Activated CD8-positive, alpha-beta memory T cell treated with anti-CD3 and anti-CD28 coated beads, Interleukin-2, amount 50 U/mL, for 24 hours (primary cell): ENCODE results near the gene ATRX.
"Not testable (repeated sequence)": the region's sequence is repeated elsewhere in the genome, so short reads cannot be mapped to it uniquely, and the experiment has no call there.

Experiments used
- DNase-seq: peaks from one replicate; pipeline ENCODE4 v3.0.0-alpha.2; 2020; ENCODE audit errors: extremely low read depth

Gene ATRX

DNA sequence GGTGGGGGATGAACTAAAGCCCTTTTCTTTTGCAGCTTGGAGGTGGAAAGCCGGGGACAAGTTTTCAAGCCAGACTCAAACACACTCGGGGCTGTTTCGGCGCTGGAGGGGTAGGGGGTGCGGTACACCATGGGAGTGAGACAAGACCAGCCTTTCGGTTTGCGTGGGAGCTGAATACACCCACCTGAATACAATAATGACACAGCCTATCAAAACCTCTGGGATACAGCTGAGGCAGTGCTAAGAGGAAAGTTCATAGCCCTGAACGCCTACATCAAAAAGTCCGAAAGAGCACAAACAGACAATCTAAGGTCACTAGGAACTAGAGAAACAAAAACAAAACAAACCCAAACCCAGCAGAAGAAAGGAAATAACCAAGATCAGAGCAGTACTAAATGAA is 163.3 kb downstream of the ATRX start:
- DNase-seq = no peak

DNA sequence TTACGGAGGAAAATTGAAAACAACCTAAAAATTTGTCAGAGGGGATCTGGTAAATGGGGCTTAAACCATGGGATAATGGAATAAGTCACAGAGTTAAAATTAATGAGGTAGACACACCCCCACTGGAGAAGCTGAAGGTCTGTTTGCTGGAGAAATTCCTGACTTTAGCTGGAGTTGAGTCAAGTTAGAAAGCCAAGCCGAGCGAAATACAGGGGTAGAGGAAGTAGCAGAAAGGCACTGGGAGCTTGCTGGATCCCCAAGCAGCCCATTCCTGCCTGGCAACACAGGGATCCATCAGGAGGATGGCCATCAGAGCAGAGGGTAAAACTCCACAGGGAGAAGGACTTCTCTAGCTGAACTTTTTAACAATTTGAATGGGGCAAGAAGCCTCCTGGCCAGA is 163.8 kb downstream of the ATRX start:
- no peak for DNase-seq

DNA sequence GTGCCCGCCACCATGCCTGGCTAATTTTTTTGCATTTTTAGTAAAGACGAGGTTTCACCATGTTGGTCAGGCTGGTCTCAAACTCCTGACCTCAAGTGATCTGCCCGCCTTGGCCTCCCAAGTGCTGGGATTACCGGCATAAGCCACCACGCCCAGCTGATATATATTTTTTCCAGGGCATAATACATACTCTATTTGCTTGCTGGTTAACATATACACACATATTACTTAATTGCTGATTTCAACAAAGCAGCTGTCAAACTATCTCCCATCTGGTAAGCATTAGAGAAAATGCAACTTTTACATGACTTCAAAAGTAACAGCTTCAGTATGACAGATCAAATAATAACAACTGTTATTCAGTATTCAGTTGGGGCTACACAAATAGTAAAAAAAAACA is 164.6 kb downstream of the ATRX start:
- not testable (repeated sequence) for DNase-seq

GRCh38 chrX:77617206-77617605 is 168.8 kb downstream of the ATRX start:
- DNase-seq = no peak

DNA sequence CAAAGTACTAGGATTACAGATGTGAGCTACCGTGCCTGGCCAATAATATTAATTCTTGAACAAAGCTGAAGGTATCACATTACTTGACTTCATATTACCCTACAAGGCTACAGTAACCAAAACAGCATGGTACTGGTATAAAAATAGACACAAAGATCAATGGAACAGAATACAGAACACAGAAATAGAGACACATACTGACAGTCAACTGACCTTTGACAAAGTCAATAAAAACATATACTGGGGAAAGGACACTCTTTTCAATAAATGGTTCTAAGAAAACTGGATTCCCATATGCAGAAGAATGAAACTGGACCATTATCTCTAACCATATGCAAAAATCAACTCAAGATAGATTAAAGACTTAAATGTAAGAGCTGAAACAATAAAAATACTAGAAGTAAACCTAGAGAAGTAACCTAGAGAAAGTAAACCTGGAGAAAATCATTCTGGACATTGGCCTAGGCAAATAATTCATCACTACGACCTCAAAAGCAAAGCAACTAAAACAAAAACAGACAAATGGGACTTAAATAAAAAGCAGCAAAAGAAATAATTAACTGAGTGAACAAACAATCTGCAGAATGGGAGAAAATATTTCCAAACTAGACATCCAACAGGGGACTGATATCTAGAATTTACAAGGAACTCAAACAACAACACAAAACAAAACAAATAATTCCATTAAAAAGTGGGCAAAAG is 182.2 kb downstream of the ATRX start:
- DNase-seq = no peak

GRCh38 chrX:77597511-77597910 is 188.5 kb downstream of the ATRX start:
- DNase-seq = no peak

- no peak for DNase-seq
These were observed 188.9 kb downstream of the ATRX start for GRCh38 chrX:77597090-77597489.

- no peak for DNase-seq
These were observed 190.2 kb downstream of the ATRX start for GRCh38 chrX:77595848-77596247.

DNA sequence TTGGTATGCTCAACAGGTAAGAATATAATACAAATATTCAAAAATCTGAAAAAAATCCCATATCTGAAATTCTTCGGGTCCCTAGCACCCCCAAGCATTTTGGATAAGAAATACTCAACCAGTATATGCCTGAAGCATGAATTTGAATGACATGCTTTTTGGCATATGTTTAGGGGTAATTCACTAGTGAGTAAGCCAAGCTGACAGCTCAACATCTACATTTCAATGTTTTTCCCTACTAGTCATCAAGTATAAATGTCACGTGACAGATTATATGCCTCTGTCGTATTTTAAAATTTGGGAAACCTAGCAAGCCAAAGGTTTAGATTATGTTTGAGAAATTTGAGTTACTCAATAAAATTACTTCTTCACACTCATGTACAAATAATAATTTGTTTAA is 213.7 kb downstream of the ATRX start:
- DNase-seq = no peak

DNA sequence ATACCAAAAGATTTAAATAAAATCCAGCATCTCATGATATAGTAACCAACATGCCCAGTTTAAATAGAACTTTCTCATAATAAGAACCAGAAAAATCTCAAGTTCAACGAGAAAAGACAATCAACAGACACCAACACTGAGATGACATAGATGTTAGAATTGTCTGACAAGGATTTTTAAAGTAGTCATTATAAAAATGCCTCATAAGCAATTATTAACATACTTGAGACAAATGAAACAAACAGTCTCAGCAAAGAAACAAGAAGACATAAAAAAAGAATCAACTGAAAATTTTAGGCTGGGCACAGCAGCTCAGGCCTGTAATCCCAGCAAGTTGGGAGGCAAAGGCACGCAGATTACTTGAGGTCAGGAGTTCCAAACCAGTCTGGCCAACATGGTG is 220.7 kb downstream of the ATRX start:
- DNase-seq = no peak

DNA sequence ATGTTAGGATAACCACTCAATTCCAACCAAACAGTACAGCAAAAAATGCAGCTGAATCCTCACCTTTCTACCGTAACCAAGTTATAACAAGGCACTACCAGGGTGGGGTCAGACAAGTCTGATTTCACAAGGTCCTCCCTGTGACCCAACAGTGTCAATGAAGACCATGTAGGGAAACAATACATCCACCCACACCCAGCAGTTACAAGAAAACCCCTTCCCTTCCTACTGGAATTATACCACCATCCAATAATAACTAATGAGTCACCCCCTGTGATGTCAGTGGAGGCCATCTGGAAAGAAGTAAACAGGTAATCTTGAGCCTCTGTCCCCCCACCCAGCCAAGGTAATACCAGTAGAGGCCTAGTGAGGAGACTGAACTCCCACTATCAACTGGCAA is 221.2 kb downstream of the ATRX start:
- DNase-seq = no peak

- no peak for DNase-seq
These were observed 224.6 kb downstream of the ATRX start for GRCh38 chrX:77561372-77561771.

- DNase-seq = no peak
These were observed 229.7 kb downstream of the ATRX start for GRCh38 chrX:77556276-77556675.

- DNase-seq = no peak
These were observed 237.3 kb downstream of the ATRX start for GRCh38 chrX:77548751-77549150.

DNA sequence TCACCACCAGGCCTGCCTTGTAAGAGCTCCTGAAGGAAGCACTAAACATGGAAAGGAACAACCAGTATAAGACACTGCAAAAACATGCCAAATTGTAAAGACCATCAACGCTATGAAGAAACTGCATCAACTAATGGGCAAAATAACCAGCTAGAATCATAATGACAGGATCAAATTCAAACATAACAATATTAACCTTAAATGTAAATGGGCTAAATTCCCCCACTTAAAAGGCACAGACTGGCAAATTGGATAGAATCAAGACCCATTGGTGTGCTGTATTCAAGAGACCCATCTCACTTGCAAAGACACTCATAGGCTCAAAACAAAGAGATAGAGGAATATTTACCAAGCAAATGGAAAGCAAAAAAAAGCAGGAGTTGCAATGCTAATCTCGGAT is 246.2 kb downstream of the ATRX start:
- DNase-seq = not testable (repeated sequence)

- DNase-seq = not testable (repeated sequence)
These were observed 254.8 kb downstream of the ATRX start for GRCh38 chrX:77531261-77531660.

DNA sequence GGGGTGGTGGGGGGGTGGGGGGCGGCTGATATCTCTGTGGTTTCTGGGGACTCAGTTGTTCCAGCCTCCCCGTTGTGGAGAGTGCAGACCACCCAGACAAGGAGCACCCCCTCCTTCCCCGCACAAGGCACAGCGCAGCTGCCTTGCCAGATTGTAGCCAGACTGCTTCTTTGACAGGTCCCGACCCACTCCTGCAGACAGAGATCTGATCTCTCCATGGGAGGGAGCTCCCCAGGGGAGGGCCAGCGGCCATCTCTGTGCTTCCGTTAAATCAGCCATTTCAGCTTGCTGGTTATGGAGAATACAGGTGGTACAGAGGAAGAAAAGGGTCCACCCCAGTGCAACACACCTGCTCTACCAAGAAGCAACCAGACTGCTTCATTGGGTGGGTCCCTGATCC is 258.0 kb downstream of the ATRX start:
- no peak for DNase-seq

- DNase-seq = no peak
These were observed 258.6 kb downstream of the ATRX start for GRCh38 chrX:77527233-77528001.

GRCh38 chrX:77519765-77520164 is 266.3 kb downstream of the ATRX start:
- DNase-seq = no peak

- no peak for DNase-seq
These were observed 271.8 kb downstream of the ATRX start for GRCh38 chrX:77514177-77514576.

DNA sequence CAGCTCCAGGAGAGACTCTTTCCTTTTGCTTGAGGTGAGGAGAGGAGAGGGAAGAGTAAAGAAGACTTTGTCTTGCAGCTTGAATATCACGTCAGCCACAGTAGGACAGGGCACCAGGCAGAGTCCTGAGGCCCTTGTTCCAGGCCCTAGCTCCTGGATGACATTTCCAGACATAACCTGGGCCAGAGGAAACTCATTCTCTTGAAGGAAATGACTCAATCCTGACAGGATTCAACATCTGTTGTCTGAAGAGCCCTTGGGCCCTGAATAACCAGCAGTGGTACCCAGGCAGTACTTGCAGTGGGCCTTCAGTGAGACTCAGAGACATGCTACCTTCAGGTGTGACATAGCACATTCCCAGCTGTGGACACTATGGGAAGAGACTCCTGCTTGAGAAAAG is 276.0 kb downstream of the ATRX start:
- no peak for DNase-seq

GRCh38 chrX:77505227-77505626 is 280.8 kb downstream of the ATRX start:
- DNase-seq = no peak

GRCh38 chrX:77502951-77503525 is 283.0 kb downstream of the ATRX start:
- DNase-seq = no peak
